Dendritic cell treated with granulocyte-macrophage colony-stimulating factor and Interleukin-4, amounts not matched to agents 40 ng/mL and 50 ng/mL, for 4 days (primary cell): Measurements from ENCODE around the gene PCDHGA9.
A peak's percentile ranks its signal among the peaks of the same experiment; 100 is the strongest.
"Not testable (repeated sequence)": the region's sequence is repeated elsewhere in the genome, so short reads cannot be mapped to it uniquely, and the experiment has no call there.

Experiments used
- H3K27ac Mint-ChIP-seq: one replicate; pipeline ENCODE4 v1.8.0; 2022; ENCODE audit warnings: mild to moderate bottlenecking, mixed read lengths
- H3K27me3 Mint-ChIP-seq: one replicate; pipeline ENCODE4 v1.8.0; 2022; ENCODE audit warnings: mild to moderate bottlenecking, mixed read lengths
- H3K36me3 Mint-ChIP-seq: one replicate; pipeline ENCODE4 v1.8.0; 2022; ENCODE audit warnings: low read depth, mixed read lengths
- H3K4me1 Mint-ChIP-seq: one replicate; pipeline ENCODE4 v1.8.0; 2022; ENCODE audit warnings: low read depth, mixed read lengths
- H3K4me3 Mint-ChIP-seq: one replicate; pipeline ENCODE4 v1.8.0; 2022; ENCODE audit warnings: mild to moderate bottlenecking, moderate library complexity, mixed read lengths
- H3K9me3 Mint-ChIP-seq: one replicate; pipeline ENCODE4 v1.8.0; 2022; ENCODE audit warnings: mixed read lengths
- intact Hi-C: fragments of 100-400 bp; cut with micrococcal nuclease; formaldehyde crosslinking; loops from one replicate; pipeline ENCODE4 v1.15.0; 2022

The PCDHGA9 gene

GRCh38 chr5:141393267-141393666 is 9.3 kb upstream of the PCDHGA9 start:
- Mint-ChIP-seq H3K27me3 (peaks cover 72% of the 10 kb centered on the region), H3K9me3 (peaks cover 57% of the 10 kb centered on the region), H3K36me3 (peaks cover 7% of the 10 kb centered on the region), H3K27ac (no peak overlapping the region), H3K4me3 (no peak overlapping the region), H3K4me1 (no peaks in the 10 kb centered on the region)
- intact Hi-C loops = no loop called here

GRCh38 chr5:141394401-141395187 is 8.0 kb upstream of the PCDHGA9 start:
- H3K4me3 Mint-ChIP-seq, H3K4me1 Mint-ChIP-seq, intact Hi-C loops, H3K27ac Mint-ChIP-seq, H3K36me3 Mint-ChIP-seq: not testable (repeated sequence)
- Mint-ChIP-seq H3K9me3 (peaks cover 55% of the 10 kb centered on the region), H3K27me3 (peaks cover 72% of the 10 kb centered on the region)

DNA sequence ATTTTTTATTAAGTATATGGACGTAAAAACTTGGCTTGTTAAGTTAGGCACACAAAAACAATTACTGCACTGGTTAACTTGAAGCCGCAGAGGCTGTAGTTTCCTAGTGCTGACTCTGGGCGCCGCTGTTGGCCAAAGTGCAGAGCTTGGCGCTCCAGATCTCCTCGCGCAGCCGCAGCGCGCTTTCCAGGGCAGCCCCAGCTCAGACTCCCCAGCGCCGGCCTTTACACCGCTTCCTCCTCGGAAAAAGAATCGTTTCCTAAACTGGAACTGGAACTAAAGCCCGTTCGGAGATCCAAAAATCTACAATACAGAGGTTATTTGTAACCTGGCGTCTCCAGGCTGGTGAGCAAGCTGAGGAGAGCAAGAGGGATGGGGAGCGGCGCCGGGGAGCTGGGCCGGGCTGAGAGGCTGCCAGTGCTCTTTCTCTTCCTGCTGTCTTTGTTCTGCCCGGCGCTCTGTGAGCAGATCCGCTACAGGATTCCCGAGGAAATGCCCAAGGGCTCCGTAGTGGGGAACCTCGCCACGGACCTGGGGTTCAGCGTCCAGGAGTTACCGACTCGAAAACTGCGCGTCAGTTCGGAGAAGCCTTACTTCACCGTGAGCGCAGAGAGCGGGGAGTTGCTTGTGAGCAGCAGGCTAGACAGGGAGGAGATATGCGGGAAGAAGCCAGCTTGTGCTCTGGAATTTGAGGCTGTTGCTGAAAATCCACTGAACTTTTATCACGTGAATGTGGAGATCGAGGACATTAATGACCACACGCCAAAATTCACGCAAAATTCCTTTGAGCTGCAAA is 4.6 kb upstream of the PCDHGA9 start, which contains the start of gene PCDHGB5:
TSS of gene PCDHGB5 (plus strand) at position 192 of the 796 bp plus-strand sequence. CDS start at position 373, 181 bp downstream.
- H3K27ac Mint-ChIP-seq = not testable (repeated sequence)

GRCh38 chr5:141398608-141399007 is 4.0 kb upstream of the PCDHGA9 start:
- intact Hi-C loops = no loop called here
- peaks cover 49% of the 10 kb centered on the region for H3K9me3 Mint-ChIP-seq
- H3K27me3 Mint-ChIP-seq = peaks cover 74% of the 10 kb centered on the region
- no peak overlapping the region for H3K4me3 Mint-ChIP-seq
- H3K36me3 Mint-ChIP-seq = no peaks in the 10 kb centered on the region
- no peaks in the 10 kb centered on the region for H3K4me1 Mint-ChIP-seq
- H3K27ac Mint-ChIP-seq = no peak overlapping the region

More for the DNA sequence above, 4.6 kb upstream of the PCDHGA9 start, which contains the start of gene PCDHGB5:
- H3K4me1 Mint-ChIP-seq, H3K36me3 Mint-ChIP-seq, intact Hi-C loops: not testable (repeated sequence)
- Mint-ChIP-seq H3K4me3 (peak within 1 kb of the TSS; percentile 67), H3K27me3 (peaks cover 74% of the 10 kb centered on the region), H3K9me3 (peaks cover 49% of the 10 kb centered on the region)

DNA sequence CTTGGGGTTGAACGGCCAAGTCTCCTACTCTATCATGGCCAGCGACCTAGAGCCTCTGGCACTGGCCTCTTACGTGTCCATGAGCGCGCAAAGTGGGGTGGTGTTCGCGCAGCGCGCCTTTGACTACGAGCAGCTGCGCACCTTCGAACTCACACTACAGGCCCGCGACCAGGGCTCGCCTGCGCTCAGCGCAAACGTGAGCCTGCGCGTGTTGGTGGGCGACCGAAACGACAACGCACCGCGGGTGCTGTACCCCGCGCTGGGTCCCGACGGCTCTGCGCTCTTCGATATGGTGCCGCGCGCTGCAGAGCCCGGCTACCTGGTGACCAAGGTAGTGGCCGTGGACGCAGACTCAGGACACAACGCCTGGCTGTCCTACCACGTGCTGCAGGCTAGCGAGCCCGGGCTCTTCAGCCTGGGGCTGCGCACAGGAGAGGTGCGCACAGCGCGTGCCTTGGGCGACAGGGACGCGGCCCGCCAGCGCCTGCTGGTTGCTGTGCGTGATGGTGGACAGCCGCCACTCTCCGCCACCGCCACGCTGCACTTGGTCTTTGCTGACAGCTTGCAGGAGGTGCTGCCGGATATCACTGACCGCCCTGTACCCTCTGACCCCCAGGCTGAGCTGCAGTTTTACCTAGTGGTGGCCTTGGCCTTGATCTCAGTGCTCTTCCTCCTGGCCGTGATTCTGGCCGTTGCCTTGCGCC is 2.9 kb upstream of the PCDHGA9 start:
- H3K36me3 Mint-ChIP-seq = no peaks in the 10 kb centered on the region
- H3K4me3 Mint-ChIP-seq = no peak overlapping the region
- H3K27ac Mint-ChIP-seq = no peak overlapping the region
- intact Hi-C loops = no loop called here
- no peaks in the 10 kb centered on the region for H3K4me1 Mint-ChIP-seq
- H3K9me3 Mint-ChIP-seq = peaks cover 45% of the 10 kb centered on the region
- H3K27me3 Mint-ChIP-seq = peaks cover 76% of the 10 kb centered on the region

- Mint-ChIP-seq H3K4me1 (peaks cover 5% of the 10 kb centered on the region), H3K9me3 (peaks cover 44% of the 10 kb centered on the region), H3K27me3 (peaks cover 80% of the 10 kb centered on the region), H3K4me3 (no peak overlapping the region), H3K36me3 (no peaks in the 10 kb centered on the region), H3K27ac (no peak overlapping the region)
- intact Hi-C loops = no loop called here
Observed at GRCh38 chr5:141403387-141403786, 809 bp downstream of the PCDHGA9 start.

DNA sequence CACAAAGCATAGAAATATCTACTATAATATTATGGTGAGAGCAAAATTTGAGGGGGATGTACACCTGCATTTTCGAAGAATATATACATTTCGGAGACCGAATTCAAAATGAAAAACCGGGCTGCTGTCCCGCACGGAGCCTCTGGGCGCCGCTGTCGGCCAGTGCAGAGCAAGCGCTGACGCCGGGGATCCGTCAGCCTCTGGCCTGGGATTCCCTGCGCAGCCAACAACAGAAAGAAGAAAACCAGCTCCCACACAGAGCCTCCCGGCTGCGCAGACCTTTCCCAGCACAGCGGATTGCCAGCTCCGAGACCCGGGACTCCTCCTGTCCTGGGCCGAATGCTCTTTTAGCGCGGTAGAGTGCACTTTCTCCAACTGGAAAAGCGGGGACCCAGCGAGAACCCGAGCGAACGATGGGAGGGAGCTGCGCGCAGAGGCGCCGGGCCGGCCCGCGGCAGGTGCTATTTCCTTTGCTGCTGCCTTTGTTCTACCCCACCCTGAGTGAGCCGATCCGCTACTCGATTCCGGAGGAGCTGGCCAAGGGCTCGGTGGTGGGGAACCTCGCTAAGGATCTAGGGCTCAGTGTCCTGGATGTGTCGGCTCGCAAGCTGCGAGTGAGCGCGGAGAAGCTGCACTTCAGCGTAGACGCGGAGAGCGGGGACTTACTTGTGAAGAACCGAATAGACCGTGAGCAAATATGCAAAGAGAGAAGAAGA is 5.4 kb downstream of the PCDHGA9 start, which contains the start of gene PCDHGB6:
TSS of gene PCDHGB6 (plus strand) at position 232 of the 716 bp plus-strand sequence. CDS start at position 414, 182 bp downstream.
- H3K9me3 Mint-ChIP-seq = peaks cover 41% of the 10 kb centered on the region
- H3K36me3 Mint-ChIP-seq, intact Hi-C loops, H3K27ac Mint-ChIP-seq, H3K4me1 Mint-ChIP-seq: not testable (repeated sequence)
- peak within 1 kb of the TSS; percentile 74 for H3K4me3 Mint-ChIP-seq
- H3K27me3 Mint-ChIP-seq = peaks cover 84% of the 10 kb centered on the region

DNA sequence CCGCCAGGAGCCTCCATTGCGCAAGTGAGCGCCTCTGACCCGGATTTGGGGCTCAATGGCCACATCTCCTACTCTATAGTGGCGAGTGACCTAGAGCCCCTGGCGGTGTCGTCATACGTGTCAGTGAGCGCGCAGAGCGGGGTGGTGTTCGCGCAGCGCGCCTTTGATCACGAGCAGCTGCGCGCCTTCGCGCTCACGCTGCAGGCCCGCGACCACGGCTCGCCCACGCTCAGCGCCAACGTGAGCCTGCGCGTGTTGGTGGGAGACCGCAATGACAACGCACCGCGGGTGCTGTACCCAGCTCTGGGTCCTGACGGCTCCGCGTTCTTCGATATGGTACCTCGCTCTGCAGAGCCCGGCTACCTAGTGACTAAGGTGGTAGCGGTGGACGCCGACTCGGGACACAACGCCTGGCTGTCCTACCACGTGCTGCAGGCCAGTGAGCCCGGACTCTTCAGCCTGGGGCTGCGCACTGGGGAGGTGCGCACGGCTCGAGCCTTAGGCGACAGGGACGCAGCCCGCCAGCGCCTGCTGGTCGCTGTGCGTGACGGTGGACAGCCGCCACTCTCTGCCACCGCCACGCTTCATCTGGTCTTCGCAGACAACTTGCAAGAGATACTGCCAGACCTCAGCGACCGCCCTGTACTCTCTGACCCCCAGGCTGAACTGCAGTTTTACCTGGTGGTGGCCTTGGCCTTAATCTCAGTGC is 7.2 kb downstream of the PCDHGA9 start:
- Mint-ChIP-seq H3K4me1 (peaks cover 18% of the 10 kb centered on the region), H3K9me3 (peaks cover 28% of the 10 kb centered on the region), H3K27me3 (peaks cover 84% of the 10 kb centered on the region), H3K4me3 (no peak overlapping the region), H3K36me3 (no peaks in the 10 kb centered on the region), H3K27ac (no peak overlapping the region)
- intact Hi-C loops = loop anchor here (10.0 kb wide), 1 partner anchor 85 kb away; the partner anchor contains the start of gene TAF7

DNA sequence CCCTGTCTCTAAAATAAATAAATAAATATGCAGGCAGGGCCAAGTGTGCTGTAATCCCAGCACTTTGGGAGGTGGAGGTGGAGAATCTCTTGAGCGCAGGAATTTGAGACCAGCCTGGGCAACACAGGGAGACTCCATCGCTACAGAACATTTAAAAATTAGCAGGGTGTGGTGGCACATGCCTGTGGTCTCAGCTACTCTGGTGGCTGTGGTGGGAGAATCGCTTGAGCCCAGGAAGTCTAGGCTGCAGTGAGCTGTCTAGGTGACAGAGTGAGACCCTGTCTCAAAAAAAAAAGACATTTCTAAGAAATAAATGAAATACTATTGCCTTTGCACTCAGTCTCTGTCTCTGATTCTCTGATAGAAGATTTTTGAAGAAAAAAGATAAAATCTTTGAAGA is 9.0 kb downstream of the PCDHGA9 start:
- Mint-ChIP-seq H3K27me3 (peaks cover 81% of the 10 kb centered on the region), H3K4me3 (no peak overlapping the region), H3K27ac (no peak overlapping the region), H3K9me3 (peaks cover 28% of the 10 kb centered on the region), H3K36me3 (no peaks in the 10 kb centered on the region), H3K4me1 (peaks cover 23% of the 10 kb centered on the region)
- intact Hi-C loops = loop anchor here (10.0 kb wide), 1 partner anchor 87 kb away; the partner anchor contains the start of gene TAF7

DNA sequence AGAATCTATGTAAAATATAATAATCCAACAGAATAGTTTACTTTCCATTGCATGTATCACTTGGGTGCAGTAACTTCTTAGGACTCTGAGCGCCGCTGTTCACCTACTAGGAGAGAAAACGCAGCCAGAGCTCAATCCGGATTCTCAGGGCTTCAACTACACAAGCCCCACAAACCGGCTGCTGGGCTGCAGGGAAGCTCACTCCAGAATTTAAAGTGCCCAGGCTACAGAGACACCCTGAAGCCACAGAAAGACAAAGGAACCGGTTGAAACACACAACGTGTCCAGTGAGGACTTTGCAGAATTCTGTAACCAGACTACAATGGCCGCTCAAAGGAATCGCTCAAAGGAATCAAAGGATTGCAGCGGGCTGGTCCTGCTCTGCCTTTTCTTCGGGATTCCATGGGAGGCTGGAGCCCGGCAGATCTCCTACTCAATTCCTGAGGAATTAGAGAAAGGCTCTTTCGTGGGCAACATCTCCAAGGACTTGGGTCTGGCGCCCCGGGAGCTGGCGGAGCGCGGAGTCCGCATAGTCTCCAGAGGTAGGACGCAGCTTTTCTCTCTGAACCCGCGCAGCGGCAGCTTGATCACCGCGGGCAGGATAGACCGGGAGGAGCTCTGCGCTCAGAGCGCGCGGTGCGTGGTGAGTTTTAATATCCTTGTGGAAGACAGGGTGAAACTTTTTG is 10.4 kb downstream of the PCDHGA9 start, which contains the start of gene PCDHGA10:
TSS of gene PCDHGA10 (plus strand) at position 134 of the 686 bp plus-strand sequence. CDS start at position 323, 189 bp downstream.
- H3K4me1 Mint-ChIP-seq = peaks cover 26% of the 10 kb centered on the region
- H3K27ac Mint-ChIP-seq = no peak within 1 kb of the TSS
- peaks cover 81% of the 10 kb centered on the region for H3K27me3 Mint-ChIP-seq
- intact Hi-C loops = loop anchor here (10.0 kb wide), 1 partner anchor 88 kb away; the partner anchor contains the start of gene TAF7
- H3K36me3 Mint-ChIP-seq = peaks cover 4% of the 10 kb centered on the region
- H3K4me3 Mint-ChIP-seq = peak within 1 kb of the TSS; percentile 66
- peaks cover 25% of the 10 kb centered on the region for H3K9me3 Mint-ChIP-seq

- Mint-ChIP-seq H3K4me3 (peak overlapping the region; percentile 66), H3K27me3 (peaks cover 81% of the 10 kb centered on the region), H3K27ac (no peak overlapping the region), H3K4me1 (peaks cover 26% of the 10 kb centered on the region), H3K9me3 (peaks cover 25% of the 10 kb centered on the region), H3K36me3 (peaks cover 4% of the 10 kb centered on the region)
- intact Hi-C loops = loop anchor here (10.0 kb wide), 1 partner anchor 89 kb away; the partner anchor contains the start of gene TAF7
Observed at GRCh38 chr5:141413540-141414069, 11.0 kb downstream of the PCDHGA9 start.
